GM18511 (cell line): Measurements from ENCODE around the gene ADAD2.

Experiments used
- ATAC-seq: cut with Tn5 transposase; IDR thresholded peaks from one replicate; pipeline ENCODE4 v1.9.1; 2021; ENCODE audit warnings: mild to moderate bottlenecking, moderate library complexity; ENCODE audit not compliant: unreplicated experiment

ADAD2 gene

DNA sequence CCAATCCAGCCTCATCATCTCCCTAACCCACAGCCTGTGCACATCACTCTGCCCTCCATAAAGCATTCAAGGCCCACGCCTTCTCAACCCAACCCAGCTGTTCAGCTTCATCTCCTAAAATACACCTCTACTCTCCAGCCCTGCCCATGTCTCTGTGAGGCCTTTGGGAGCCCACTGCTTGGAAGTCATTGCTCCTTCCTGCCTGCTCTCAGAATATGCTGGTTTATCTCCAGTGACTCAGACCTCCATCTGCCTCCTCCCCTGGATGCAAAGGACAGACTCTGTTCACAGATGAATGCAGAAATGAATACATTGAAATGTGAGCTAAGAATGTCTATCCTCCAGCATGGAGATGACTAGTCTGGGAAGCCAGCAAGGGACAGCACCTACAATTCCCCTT lies 29.9 kb downstream of the ADAD2 start:
- no peak for ATAC-seq

DNA sequence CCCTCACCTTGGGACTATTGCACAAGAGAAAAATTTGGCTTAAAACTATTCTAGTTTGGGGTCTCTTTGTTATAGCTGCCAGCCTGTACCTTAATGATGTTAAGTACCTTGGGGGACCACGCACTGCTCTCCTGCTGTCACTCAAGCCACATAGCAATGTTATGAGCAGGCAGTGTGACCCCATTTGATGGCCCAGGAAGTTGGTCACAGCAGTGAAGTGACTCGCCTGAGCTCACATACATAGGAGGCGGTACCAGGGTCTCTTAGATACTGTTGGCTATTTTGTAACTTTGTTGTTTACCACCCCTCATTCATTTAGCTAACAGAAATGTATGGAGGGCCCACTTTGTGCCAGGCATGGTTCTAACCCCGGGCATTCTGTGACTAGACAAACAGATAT lies 32.5 kb downstream of the ADAD2 start:
- no peak for ATAC-seq

DNA sequence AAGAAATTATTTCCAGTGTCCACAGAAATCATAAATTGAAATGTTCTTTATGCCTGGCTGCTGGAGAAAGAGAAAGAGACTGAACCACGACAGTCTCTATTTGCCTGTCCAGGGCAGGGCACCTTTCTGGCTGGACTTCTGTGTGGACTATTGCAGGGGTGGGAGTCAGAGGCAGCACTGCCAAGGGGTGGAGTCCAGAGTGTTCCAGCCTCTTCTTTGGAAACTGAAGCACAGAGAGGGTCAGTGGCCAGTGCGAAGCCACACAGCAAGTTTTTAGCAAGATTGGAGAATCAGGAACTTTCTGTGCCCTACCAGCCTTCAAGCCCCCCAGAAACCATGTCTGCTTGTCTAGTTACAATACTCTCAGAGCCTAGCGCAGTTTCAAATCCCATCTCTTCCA lies 33.6 kb downstream of the ADAD2 start:
- no peak for ATAC-seq

DNA sequence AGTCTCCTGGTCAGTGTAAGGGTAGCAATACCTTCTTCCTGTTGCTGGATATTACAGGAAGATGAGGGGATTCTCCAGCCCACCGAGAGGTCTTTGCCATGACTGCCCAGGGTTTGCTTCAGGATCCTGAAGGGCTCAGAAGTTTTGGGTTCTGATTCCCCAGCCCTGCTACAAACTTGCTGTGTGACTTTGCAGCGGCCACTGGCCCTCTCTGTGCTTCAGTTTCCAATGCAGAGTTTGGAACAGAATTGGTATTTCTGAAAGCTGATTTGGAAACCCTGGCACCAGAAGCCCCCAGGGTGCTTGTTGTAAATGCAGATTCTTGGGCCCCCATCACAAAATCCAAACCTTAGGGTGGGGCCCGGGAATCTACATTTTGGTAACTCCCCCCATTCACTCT lies 34.2 kb downstream of the ADAD2 start:
- no peak for ATAC-seq

DNA sequence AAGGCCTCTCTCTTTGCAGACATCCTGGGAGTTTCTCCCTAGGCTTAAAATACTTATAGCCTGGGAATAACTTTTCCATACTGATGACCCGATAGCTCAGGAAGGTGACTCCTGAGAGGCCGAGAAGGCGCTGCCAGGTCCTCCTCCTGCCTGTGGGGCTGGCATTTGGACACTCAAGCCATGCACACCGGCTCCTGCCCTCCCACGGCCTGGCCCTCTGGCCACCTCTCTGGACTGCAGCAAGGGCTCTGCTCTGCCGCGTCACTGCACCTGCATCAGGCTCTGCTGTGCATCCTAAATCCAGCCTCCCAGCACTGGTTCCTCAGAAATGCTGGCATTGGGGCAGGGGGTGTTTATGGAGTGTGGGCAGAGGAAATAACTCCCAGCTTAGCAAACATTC lies 34.6 kb downstream of the ADAD2 start:
- no peak for ATAC-seq

DNA sequence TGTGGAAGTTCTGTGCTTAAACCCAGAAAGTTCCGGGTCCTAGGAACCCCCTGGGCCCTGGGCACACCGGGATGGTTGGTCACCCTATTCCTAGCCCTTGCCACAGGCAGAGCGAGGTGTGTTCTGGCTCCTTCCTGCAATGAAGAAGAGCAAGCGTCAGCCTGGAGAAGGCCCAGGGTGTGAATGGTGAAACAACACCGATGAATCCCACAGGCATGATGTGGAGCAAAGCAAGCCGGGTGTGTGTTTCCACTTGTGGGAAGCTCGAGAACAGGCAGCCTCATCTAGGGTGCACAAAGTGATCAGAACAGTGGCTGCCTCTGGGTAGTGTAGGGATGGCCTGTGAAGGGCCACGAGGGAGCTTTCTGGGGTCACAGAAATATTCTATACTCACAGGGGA lies 35.1 kb downstream of the ADAD2 start:
- no peak for ATAC-seq

DNA sequence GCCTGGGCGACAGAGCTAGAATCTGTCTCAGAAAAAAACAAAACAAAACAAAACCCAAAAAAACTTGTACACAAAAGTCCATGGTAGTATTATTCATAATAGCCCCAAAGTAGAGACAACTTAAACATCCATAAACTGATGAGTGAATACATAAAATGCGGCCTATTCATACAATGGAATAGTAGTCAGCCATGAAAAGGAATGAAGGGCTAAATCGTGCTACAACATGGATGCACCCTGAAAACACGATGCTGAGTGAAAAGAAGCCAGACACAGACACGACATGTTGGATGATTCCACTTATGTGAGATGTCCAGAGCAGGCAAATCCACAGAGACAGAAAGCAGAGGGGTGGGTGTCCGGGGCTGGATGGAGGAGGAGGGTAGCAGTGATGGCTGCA lies 36.6 kb downstream of the ADAD2 start:
- no peak for ATAC-seq

DNA sequence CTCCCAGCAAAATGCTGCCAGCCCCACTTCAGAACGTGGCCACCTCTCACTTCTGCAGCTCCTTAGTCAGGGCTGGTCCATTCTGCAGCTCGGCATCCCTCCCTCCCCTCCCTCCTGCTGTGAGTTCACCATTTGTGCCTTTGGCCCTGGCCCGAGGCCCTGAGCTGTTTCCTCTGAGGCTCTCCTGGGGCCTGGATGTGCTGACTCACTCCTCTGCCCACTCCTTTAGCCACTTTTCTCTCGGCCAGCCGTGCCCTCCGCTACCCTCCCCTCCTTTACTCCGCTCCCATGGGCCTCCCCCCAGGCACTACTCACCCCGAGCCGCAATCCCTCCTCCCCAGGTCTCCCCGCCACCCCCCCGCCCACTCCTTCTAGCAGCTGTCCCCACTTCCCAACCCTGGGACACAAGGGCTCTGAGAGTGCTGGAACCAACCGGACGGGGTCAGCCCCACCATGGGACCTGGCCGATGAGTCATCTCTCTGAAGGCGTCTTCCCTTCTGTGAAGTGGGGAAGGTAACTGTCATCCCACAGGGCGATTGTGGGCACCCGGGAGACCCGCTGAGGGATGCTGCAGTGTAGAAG lies 37.4 kb downstream of the ADAD2 start:
- no peak for ATAC-seq

DNA sequence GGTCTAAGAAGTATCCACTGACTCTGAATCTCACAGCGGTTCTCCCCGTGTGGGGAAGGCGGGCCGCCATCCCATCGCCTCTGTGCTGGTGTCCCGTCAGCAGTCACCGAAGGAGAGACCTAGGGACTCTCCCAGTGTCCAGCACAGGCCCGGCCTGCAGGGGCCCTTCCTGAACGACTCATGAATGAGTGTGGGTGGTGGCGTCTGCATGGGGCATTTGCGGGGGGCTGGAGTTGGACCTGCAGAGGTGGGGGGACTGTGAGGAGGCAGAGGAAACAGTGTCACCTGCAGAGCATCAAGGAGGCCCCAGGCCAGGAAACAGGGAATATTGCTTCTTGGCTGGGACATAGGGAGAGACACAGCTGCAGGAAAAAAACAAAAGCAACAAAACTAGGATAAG lies 38.5 kb downstream of the ADAD2 start:
- ATAC-seq = no peak

DNA sequence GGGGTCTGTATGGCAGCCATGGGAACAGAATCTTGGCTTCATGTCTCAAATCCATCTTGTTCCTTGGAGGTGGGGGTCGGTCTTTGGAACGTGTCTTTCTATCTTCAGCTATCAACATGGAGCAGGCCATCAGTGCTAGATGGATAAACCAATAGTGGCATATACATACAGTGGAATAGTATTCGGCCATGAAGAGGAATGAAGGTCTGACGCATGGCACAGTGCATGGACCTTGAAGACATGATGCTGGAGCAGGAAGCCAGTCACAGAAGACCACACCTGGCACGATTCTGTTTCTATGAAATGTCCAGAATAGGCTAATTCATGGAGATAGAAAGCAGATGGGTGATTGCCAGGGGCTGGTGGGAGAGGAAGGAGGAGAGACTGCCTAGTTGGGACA lies 41.1 kb downstream of the ADAD2 start:
- no peak for ATAC-seq

DNA sequence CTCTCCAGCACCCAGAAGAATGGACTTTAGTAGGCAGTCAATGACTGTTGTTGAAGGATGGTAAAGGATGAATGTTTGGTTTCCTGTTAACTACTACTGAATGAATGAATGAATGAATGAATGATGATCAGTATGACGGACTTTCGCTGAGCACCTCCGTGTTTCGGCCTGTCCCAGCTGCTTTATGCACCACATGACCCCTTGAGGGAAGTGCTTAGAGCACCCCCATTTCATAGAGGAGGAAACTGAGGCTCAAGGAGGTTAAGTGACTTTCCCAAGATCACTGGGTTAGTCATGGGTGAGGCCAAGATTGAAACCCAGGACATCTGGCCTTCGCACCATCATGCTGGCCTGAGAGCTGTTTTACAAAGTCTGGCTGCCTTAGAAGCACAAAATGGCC lies 42.0 kb downstream of the ADAD2 start:
- ATAC-seq = no peak

DNA sequence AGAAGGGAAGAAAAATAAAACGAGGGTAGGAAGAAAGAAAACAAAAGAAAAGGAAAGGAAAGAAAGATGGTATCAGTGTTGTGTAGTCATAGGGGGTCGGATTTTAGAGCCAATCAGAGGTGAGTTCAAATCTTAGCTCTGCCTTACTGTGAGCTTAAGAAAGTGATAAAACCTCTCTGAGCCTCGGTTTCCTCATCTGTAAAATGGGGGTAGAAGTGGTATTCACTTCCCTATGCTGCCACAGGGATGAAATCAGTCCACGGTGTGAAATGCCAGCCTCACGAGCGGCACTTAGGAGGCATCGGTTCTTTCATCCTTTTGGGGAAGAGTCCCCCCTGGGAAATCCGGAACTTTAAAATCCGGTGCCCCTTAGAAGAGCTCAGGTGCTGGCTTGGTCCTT lies 42.8 kb downstream of the ADAD2 start:
- ATAC-seq = no peak

DNA sequence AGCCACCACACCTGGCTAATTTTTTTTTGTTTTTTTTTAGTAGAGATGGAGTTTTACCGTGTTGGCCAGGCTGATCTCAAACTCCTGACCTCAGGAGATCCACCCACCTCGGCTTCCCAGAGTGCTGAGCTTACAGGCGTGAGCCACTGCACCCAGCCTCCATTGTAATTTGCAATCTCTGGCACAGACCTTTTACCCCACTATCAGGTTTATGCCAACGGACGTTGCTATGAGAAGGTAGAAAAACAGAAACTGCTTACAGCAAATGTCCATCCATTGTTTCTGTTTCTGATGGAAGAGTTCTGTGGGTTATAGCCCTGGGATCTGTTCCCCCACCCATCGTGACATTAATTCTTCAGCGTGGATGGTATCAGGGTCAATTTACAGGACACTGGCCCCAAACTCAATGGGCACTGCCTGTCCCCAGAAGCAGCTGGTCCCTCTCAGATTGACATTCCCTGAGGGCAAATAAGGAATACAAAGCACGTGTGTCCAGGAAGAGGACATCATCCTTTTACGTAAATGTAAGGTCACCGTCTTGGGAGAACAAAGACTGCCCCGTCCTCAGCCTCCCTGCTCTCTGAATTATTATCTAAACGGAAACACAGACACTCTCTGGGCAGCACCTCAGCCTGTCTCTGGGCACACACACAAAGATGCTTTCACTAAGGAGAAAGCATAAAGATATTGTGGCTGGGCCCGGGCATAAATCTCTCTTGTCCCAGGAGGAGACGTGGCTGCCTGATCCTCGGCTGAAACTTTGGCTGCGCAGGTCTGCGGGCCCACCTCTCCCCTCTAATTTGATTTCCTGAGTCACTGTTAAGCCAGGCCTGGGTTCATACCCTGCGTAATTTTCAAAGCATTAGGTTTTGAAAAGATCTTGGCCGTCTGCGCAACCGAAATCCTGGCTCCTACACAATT lies 43.6 kb downstream of the ADAD2 start:
- no peak for ATAC-seq

DNA sequence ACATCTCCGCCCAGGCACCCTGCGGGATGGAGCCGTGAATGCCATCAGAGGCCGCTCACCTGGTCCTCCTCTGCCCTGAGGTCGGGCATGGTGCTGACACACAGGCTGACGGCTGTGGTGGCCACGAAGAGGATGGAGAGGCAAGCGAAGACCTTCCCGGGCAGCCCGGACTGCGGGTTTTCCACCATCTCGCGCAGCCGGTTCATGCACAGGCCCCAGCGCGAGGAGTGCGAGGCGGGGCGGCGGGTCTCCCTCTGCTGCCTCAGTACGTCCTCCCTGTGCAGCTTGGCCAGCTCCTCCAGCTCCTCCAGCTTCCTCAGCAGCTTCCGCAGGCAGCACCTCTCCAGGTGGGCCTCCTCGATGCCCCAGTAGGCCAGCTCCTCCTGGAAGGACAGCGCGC lies 45.7 kb downstream of the ADAD2 start:
- ATAC-seq = no peak

DNA sequence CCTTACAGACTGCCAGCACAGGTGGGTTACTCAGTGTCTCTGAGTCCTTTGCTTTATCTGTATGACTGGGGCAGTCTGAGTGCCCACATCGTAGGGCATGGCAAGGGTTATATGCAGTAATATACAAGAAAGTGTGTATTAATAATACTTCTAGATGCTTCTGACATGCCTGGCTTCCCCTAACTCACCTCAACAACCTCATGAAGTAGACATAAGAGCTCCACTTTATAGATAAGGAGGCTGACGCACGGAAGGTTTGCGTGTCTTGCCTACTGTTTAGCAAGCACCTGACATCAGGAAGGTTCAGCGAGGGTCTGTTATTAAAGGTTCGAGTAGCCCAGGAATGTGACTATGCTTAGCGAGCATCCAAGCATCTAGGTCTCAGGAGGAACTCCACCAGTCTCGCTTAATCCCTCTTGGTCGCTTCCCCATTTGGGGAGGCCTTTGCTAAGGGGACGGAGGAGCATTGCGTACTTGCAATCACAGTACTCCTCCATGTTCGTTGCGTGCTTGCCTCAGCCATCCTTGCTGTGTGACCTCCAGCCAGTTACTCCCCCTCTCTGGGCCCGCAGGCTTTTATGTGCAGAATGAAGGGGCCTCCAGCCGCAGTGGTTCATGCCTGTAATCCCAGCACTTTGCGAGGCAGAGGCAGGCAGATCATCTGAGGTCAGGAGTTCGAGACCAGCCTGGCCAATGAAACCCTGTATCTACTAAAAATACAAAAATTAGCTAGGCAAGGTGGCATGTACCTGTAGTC lies 47.2 kb downstream of the ADAD2 start:
- no peak for ATAC-seq

DNA sequence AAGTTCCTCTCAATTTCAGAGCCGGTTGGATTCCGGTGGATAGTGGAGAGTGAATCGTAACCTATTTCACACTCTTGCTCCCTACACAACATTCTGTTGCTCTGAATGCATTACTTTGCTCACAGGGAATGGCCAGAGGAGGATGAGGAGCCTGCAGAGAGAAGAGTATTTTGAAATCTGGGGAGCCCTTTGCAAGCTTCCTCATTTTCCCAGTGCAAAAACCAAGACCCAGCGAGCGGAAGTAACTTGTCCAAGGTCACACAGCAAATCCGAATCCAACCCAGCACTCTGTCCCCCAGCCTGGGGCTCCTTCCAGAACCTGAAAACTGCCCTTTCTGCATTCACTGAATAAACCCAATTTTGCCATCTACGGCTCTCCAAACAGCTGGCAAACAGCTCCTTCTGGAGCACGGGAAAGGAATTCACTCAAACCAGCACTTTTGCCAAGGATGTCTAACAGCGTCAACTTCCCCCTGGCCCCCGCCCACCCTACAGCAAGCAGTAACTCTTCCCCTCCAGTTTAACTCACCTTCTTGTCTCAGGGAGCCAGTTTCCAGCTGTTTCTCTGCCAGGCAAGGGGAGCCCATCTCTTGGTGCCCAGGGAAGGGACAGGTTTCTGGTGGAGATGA lies 48.3 kb downstream of the ADAD2 start:
- ATAC-seq = no peak

DNA sequence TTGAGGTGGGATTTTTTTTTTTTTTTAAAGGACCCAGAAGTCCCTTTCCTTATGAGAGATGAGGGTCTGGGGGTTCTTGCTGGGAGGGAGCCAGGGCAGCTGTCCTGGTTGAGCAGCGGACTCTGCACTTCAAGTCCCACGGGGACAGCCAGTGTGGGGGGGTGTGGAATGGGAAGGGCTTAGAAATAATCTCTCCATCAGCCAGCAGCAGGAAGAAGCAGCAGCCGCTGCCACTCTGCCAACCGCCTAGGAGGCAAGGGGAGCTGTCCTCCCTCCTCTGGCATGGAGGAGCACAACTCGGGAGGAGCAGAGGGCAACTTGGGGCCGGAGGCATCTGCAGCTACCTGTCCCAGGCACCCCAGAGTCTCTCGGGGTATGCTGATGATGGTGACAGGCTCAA lies 49.0 kb downstream of the ADAD2 start, which contains the start of gene KCNG4:
TSS of gene KCNG4 (minus strand) at position 104 of the 400 bp plus-strand sequence. CDS start 2,527 bp downstream, outside the sequence.
- ATAC-seq = no peak

DNA sequence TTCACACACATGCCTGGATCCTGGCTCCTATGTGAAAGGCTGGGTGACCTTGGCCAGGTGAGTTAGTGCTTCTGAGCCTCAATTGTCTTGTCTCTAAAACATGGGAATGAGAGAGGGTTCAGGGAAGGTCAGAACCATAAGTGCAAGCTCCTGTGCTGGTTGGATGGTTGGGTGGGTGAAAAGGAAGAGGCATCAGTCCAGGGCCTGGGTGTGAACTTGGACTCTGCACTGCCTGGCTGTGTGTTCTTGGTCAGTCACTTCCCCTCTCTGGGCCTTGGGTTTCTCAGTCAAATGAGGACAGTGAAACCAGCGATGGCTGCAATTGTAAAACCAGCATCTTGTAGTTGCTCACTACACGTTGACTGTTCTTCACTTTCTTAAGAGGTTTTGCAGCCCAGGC lies 49.5 kb downstream of the ADAD2 start:
- ATAC-seq = no peak

DNA sequence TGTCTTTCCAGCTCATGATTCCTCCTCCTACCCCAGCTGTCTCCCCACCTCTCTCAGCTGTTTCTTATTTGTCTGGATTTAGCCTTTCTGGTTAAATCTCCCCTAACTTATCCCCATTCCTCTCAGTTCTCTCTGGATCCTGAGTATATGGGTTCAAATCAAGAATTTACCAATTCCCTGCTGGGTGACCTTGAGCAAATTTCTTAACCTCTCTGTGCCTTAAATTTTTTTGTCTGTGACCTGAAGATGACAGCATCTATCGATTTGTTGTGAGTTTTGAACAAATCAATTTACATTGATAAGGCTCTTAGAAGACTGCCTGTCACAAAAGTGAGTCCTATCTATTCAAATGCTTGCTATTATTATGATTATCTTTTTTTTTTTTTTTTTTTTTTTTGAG lies 50.8 kb downstream of the ADAD2 start:
- no peak for ATAC-seq

DNA sequence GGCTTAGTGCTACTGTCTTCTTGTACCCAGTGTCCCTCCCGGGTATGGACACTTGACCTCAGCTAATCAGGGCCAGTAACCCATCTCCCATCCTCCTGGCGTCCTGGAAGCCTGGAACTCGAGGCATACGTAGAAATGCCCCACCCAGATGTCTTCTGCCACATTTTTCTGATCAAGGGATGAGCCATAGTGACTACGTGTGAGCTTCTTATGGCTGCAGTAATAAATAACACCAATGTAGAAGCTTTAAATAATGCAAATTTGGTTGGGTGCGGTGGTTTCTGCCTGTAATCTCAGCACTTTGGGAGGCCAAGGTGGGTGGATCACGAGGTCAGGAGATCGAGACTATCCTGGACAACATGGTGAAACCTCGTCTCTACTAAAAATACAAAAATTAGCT lies 51.9 kb downstream of the ADAD2 start:
- ATAC-seq = no peak

DNA sequence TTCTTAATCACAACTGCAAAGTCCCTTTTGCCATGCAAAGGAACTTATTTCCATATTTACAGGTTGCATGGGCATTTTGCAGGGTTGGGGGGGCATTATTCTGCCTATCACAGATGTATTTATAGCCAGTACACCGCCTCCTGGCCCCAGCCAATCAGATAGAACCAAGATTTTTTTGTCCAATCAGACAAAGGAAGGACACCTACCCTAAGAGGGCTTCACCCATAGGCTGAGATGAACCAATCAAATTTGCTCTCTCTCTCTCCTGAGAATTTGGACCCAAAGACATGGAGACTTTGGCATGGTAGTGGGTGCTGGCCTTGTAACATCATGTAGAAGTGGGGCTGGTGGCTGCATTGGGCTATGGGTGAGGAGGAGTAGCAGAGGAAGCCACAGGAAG lies 52.8 kb downstream of the ADAD2 start:
- ATAC-seq = no peak
